ENCODE data around the gene ADNP2.

The ADNP2 gene

GRCh38 chr18:80136679-80137078 is 27.6 kb downstream of the ADNP2 start:
- no peak for ATAC-seq
- TF ChIP-seq ZFP3 (CRISPR knock-in tag; IDR thresholded peaks at IDR 0.05), result no peak
- no peak for TF ChIP-seq RARB (CRISPR knock-in tag; IDR thresholded peaks at IDR 0.05)
- TF ChIP-seq GLIS3 (CRISPR knock-in tag; IDR thresholded peaks at IDR 0.05), result no peak
- TF ChIP-seq ARNTL (CRISPR knock-in tag; IDR thresholded peaks at IDR 0.05; ENCODE audit: borderline replicate concordance, low read depth), result no peak
- no peak for TF ChIP-seq ZNF70 (CRISPR knock-in tag; IDR thresholded peaks at IDR 0.05)
- no peak for TF ChIP-seq CSRNP3 (CRISPR knock-in tag; IDR thresholded peaks at IDR 0.05)
- TF ChIP-seq ISL1 (CRISPR knock-in tag; IDR thresholded peaks at IDR 0.05), result no peak
- no peak for TF ChIP-seq TSHZ2 (CRISPR knock-in tag; IDR thresholded peaks at IDR 0.05)
- no peak for TF ChIP-seq OSR1 (CRISPR knock-in tag; IDR thresholded peaks at IDR 0.05)
- no peak for TF ChIP-seq TOX (CRISPR knock-in tag; IDR thresholded peaks at IDR 0.05; ENCODE audit: borderline replicate concordance)
- TF ChIP-seq SNAI2 (CRISPR knock-in tag; IDR thresholded peaks at IDR 0.05), result no peak
- TF ChIP-seq ZNF8 (CRISPR knock-in tag; IDR thresholded peaks at IDR 0.05), result no peak
- TF ChIP-seq TCF4 (CRISPR knock-in tag; IDR thresholded peaks at IDR 0.05; ENCODE audit: borderline replicate concordance), result no peak
- no peak for TF ChIP-seq BACH2 (CRISPR knock-in tag; IDR thresholded peaks at IDR 0.05; ENCODE audit: borderline replicate concordance)
- no peak for TF ChIP-seq PPARA (CRISPR knock-in tag; IDR thresholded peaks at IDR 0.05; ENCODE audit: borderline replicate concordance)
- TF ChIP-seq ZNF565 (CRISPR knock-in tag; conservative IDR thresholded peaks at IDR 0.05; ENCODE audit: low read depth), result no peak
- no peak for TF ChIP-seq CSDC2 (CRISPR knock-in tag; IDR thresholded peaks at IDR 0.05)
- no peak for TF ChIP-seq POU6F1 (CRISPR knock-in tag; IDR thresholded peaks at IDR 0.05; ENCODE audit: borderline replicate concordance, low read depth)
- no peak for TF ChIP-seq ZFP30 (CRISPR knock-in tag; IDR thresholded peaks at IDR 0.05)

- TF ChIP-seq ZFP30 (CRISPR knock-in tag; IDR thresholded peaks at IDR 0.05), result no peak
- TF ChIP-seq ISL1 (CRISPR knock-in tag; IDR thresholded peaks at IDR 0.05), result no peak
- TF ChIP-seq TCF4 (CRISPR knock-in tag; IDR thresholded peaks at IDR 0.05; ENCODE audit: borderline replicate concordance), result no peak
- TF ChIP-seq ZFP3 (CRISPR knock-in tag; IDR thresholded peaks at IDR 0.05), result no peak
- no peak for TF ChIP-seq ZNF565 (CRISPR knock-in tag; conservative IDR thresholded peaks at IDR 0.05; ENCODE audit: low read depth)
- no peak for TF ChIP-seq SNAI2 (CRISPR knock-in tag; IDR thresholded peaks at IDR 0.05)
- TF ChIP-seq BACH2 (CRISPR knock-in tag; IDR thresholded peaks at IDR 0.05; ENCODE audit: borderline replicate concordance), result no peak
- no peak for TF ChIP-seq RARB (CRISPR knock-in tag; IDR thresholded peaks at IDR 0.05)
- TF ChIP-seq ZNF8 (CRISPR knock-in tag; IDR thresholded peaks at IDR 0.05), result no peak
- TF ChIP-seq CREB5 (CRISPR knock-in tag; IDR thresholded peaks at IDR 0.05; ENCODE audit: low read depth), result no peak
- no peak for TF ChIP-seq GLIS3 (CRISPR knock-in tag; IDR thresholded peaks at IDR 0.05)
- no peak for TF ChIP-seq ZNF70 (CRISPR knock-in tag; IDR thresholded peaks at IDR 0.05)
- no peak for TF ChIP-seq ZC3H10 (CRISPR knock-in tag; IDR thresholded peaks at IDR 0.05)
- no peak for ATAC-seq
Measured at GRCh38 chr18:80137137-80137536, 28.1 kb downstream of the ADNP2 start.

- ATAC-seq, result no peak
- TF ChIP-seq PATZ1 (CRISPR knock-in tag; IDR thresholded peaks at IDR 0.05; ENCODE audit: borderline replicate concordance) (no peak), RARB (CRISPR knock-in tag; IDR thresholded peaks at IDR 0.05) (no peak), TOX (CRISPR knock-in tag; IDR thresholded peaks at IDR 0.05; ENCODE audit: borderline replicate concordance) (no peak), SNAI2 (CRISPR knock-in tag; IDR thresholded peaks at IDR 0.05) (no peak), TSHZ2 (CRISPR knock-in tag; IDR thresholded peaks at IDR 0.05) (no peak), BACH2 (CRISPR knock-in tag; IDR thresholded peaks at IDR 0.05; ENCODE audit: borderline replicate concordance) (no peak), CSRNP3 (CRISPR knock-in tag; IDR thresholded peaks at IDR 0.05) (no peak), ISL1 (CRISPR knock-in tag; IDR thresholded peaks at IDR 0.05) (no peak)
Measured at GRCh38 chr18:80137976-80138375, 28.9 kb downstream of the ADNP2 start.
